Measurements from ENCODE around the gene NDOR1. TPM values are rescaled to one million over a fixed set of nuclear protein-coding genes. Genes with fewer than 3 reads are reported as not detected.
A peak's percentile ranks its signal among the peaks of the same experiment; 100 is the strongest.

Gene NDOR1
- total and polyA plus RNA-seq, 2 of the 8 experiments (the other 6 are each of a cell fraction or from before 2014, with no cell fraction given): 25.7 to 32.3 TPM

DNA sequence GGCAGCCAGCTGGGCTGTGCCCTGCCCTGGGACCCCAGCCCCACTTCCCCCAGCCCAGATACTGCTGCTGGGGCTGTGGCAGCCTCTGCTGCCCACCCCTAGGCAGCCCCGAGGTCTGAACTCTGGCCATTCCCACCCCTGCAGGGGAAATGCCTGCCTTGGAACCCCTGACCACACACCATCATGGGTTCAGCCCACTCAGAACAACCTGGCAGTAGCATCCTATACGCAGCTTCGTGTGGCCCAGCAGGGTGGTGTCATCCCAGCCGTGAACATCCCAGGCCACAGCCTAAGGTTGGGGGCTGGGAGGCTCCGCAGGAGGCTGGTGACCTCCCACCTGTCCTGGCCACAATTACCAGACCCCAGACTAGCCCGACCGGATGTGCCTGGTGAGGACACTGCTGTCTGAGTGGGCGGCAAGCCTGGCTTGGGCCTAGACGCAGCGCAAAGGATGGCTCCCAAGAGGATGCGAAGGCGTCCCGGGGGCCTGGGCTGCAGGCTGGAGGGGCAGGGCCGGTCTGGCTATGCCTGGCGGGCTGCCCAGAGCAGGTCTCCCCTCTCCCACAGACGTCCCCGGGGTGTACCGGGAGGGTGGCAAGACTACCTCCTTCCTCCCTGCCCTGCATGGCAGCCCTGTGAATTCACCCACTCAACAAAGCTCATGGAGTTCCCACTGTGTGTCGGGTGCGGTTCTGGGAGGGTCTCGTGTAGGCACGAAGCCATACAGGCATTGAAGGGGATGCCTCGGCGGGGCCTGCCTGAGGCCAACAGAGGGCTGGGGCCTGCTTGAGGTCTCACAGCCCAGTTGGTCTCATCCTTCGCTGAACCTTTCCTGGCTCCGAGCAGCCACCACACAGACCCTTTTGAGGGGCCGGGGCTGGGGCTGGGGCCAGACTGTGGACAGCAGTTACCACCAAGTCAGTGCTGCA, 23.7 kb downstream of the NDOR1 start:
- no peak overlapping the region for H3K4ac ChIP-seq (replicated peaks; ENCODE audit: insufficient read length, low read depth, low read length)
- FAIRE-seq (no peak), DNase-seq (ENCODE audit: low read depth in 1 of 2, low spot score in 2 of 2) (no peak)
- ChIA-PET POLR2A (ENCODE audit: partially characterized antibody) (interaction anchor here (0.7 to 69.9 kb wide), 6 partner anchors 12 to 42 kb away, joined by 3 to 1462 read pairs (median 4); partner anchors contain the start of genes NELFB, STPG3, TOR4A and TPRN), CTCF (ENCODE audit: partially characterized antibody) (interaction anchor here (0.6 to 20.2 kb wide), 12 partner anchors 13 to 259 kb away, joined by 3 to 204 read pairs (median 4); partner anchors contain the start of genes ANAPC2, SSNA1 and TOR4A)
- TF ChIP-seq CHD1 (IDR thresholded peaks at IDR 0.05; ENCODE audit: low read depth, low read length): no peak
- no peak for TF ChIP-seq ZNF274 (IDR thresholded peaks at IDR 0.05; ENCODE audit: borderline replicate concordance, extremely low read depth, low read length)
- TF ChIP-seq GTF2F1 (IDR thresholded peaks at IDR 0.05; ENCODE audit: borderline replicate concordance, low read depth, low read length): no peak
- no peak for TF ChIP-seq JUN (IDR thresholded peaks at IDR 0.05; ENCODE audit: low read depth, low read length)
- TF ChIP-seq ASH2L (IDR thresholded peaks at IDR 0.05; ENCODE audit: low read length): no peak
- TF ChIP-seq RFX5 (IDR thresholded peaks at IDR 0.05; ENCODE audit: borderline replicate concordance, low read depth, low read length): no peak
- no peak for TF ChIP-seq KDM1A (IDR thresholded peaks at IDR 0.05; ENCODE audit: borderline replicate concordance, low read length)
- TF ChIP-seq KDM5A (IDR thresholded peaks at IDR 0.05; ENCODE audit: low read length): no peak
- TF ChIP-seq RAD21 (IDR thresholded peaks at IDR 0.05 in 1 of 2, conservative IDR thresholded peaks at IDR 0.05 in 1 of 2; ENCODE audit: low read depth in 2 of 2, low read length in 2 of 2): no peak
- no peak for TF ChIP-seq SIRT6 (IDR thresholded peaks at IDR 0.05; ENCODE audit: low read length)
- no peak for TF ChIP-seq SP2 (IDR thresholded peaks at IDR 0.05; ENCODE audit: low read length)
- no peak for TF ChIP-seq TEAD4 (IDR thresholded peaks at IDR 0.05; ENCODE audit: low read depth, low read length)
- no peak overlapping the region for H2BK12ac ChIP-seq (ENCODE audit: low read depth, low read length)
- no peaks in the 10 kb centered on the region for H3K79me1 ChIP-seq (ENCODE audit: low read depth, low read length)
- H3K18ac ChIP-seq (ENCODE audit: extremely low read depth, low read length): no peak overlapping the region
- no peak overlapping the region for H2AFZ ChIP-seq (ENCODE audit: low read length)
- 95% methylated on average over 22 of the region's 27 CpGs; no CpG with 5 or more reads in 1 of the 2 experiments for WGBS, 2 experiments (ENCODE audit: extremely low coverage in 1 of 2, insufficient coverage in 1 of 2, insufficient read length in 1 of 2, insufficient replicate concordance in 2 of 2, low coverage in 1 of 2, low lambda C conversion rate in 2 of 2, missing lambda C conversion rate in 1 of 2)
- H3K9me3 ChIP-seq (ENCODE audit: insufficient read depth in 2 of 2, low read depth in 1 of 2, low read length in 1 of 2): no peaks in the 10 kb centered on the region
- no peak overlapping the region for H2BK20ac ChIP-seq (ENCODE audit: low read length)
- no peaks in the 10 kb centered on the region for H3K79me2 ChIP-seq (ENCODE audit: control insufficient read depth in 1 of 2, insufficient read depth in 2 of 2, low read length in 2 of 2)
- H3K9ac ChIP-seq (replicated peaks in 1 of 4; ENCODE audit: extremely low read depth in 1 of 4, low read depth in 3 of 4, low read length in 3 of 4): no peak overlapping the region
- peak overlapping the region; percentile 51; the same call in 1 of the 2 replicates for H4K8ac ChIP-seq (ENCODE audit: extremely low read depth, insufficient read depth, low read length)
- H3K56ac ChIP-seq (replicated peaks; ENCODE audit: insufficient read length, low read depth, low read length): no peak overlapping the region
- H3K4me1 ChIP-seq (replicated peaks in 1 of 4; ENCODE audit: control insufficient read depth in 3 of 4, insufficient read depth in 4 of 4, low read length in 3 of 4): peaks cover 0 to 16% (median 5%) of the 10 kb centered on the region in 4 experiments; a peak in 4 of 7 replicates
- H3K23me2 ChIP-seq (ENCODE audit: low read depth, low read length): no peaks in the 10 kb centered on the region; the same call in 1 of the 2 replicates
- no peak overlapping the region for H3K4me2 ChIP-seq (ENCODE audit: insufficient read depth in 1 of 2, low read depth in 2 of 2, low read length in 2 of 2)
- no peaks in the 10 kb centered on the region; a peak in 1 of 7 replicates for H3K27me3 ChIP-seq (replicated peaks in 1 of 4; ENCODE audit: control insufficient read depth in 3 of 4, extremely low read depth in 1 of 4, insufficient read depth in 3 of 4, low read length in 3 of 4)
- H2BK5ac ChIP-seq (ENCODE audit: low read depth, low read length): no peak overlapping the region
- no peak overlapping the region for H3K23ac ChIP-seq (ENCODE audit: insufficient read length)
- no peak overlapping the region for H3K27ac ChIP-seq (ENCODE audit: low read depth, low read length)
- no peak overlapping the region for H2AK5ac ChIP-seq (ENCODE audit: low read depth, low read length)
- no peak overlapping the region for H4K91ac ChIP-seq (replicated peaks; ENCODE audit: insufficient read length, low read length)
- H3K14ac ChIP-seq (ENCODE audit: insufficient read length): no peak overlapping the region
- H2BK120ac ChIP-seq (replicated peaks; ENCODE audit: low read depth, low read length): no peak overlapping the region
- no peak overlapping the region for H3K4me3 ChIP-seq (ENCODE audit: extremely low read depth in 1 of 4, insufficient read depth in 2 of 4, low read depth in 3 of 4, low read length in 4 of 4)
- no peaks in the 10 kb centered on the region for H3K36me3 ChIP-seq (ENCODE audit: control insufficient read depth in 2 of 4, insufficient read depth in 4 of 4, low read length in 3 of 4)
- no peak overlapping the region for H2BK15ac ChIP-seq (ENCODE audit: low read length)
- peaks cover 0 to 1% of the 10 kb centered on the region in 2 experiments for H4K20me1 ChIP-seq (replicated peaks in 1 of 2; ENCODE audit: control insufficient read depth in 1 of 2, insufficient read depth in 2 of 2, low read length in 2 of 2)
- H4K5ac ChIP-seq (ENCODE audit: insufficient read length, low read depth, low read length): no peak overlapping the region

Measured in H1 (cell line).